Cardiac muscle cell (in vitro differentiated cells and primary cell): ENCODE data around the gene CD226. TPM values are rescaled to one million over a fixed set of nuclear protein-coding genes. Genes with fewer than 3 reads are reported as not detected.
"Not testable (repeated sequence)": the region's sequence is repeated elsewhere in the genome, so short reads cannot be mapped to it uniquely, and the experiment has no call there.

Source experiments
- DNase-seq, 2 donors: peaks; one replicate each; pipeline versions ENCODE4 v3.0.0 to v3.0.0-alpha.2; 2010 to 2017; ENCODE audit warnings: low read depth in 1 of 2, low spot score in 1 of 2
- H3K27ac ChIP-seq: fragments of 200-600 bp; sonication (generic); 2 replicates; pipeline ENCODE4 v1.5.1; 2016
- H3K27me3 ChIP-seq: fragments of 200-600 bp; sonication (generic); 2 replicates; pipeline ENCODE4 v1.6.0; 2016; ENCODE audit warnings: control low read depth
- H3K36me3 ChIP-seq: fragments of 200-600 bp; sonication (generic); 2 replicates; pipeline ENCODE4 v1.5.1; 2016; ENCODE audit warnings: control low read depth
- H3K4me1 ChIP-seq: fragments of 200-600 bp; sonication (generic); 2 replicates; pipeline ENCODE4 v1.8.1; 2017; ENCODE audit warnings: low read depth, mild to moderate bottlenecking, mixed run types
- H3K4me3 ChIP-seq: fragments of 200-600 bp; sonication (generic); 2 replicates; pipeline ENCODE4 v1.5.1; 2016; ENCODE audit warnings: mild to moderate bottlenecking
- H3K9me3 ChIP-seq: fragments of 200-600 bp; sonication (generic); 2 replicates; pipeline ENCODE4 v1.5.1; 2017; ENCODE audit warnings: low read depth, mild to moderate bottlenecking, control low read depth
- CTCF ChIP-seq: IDR thresholded peaks from 2 replicates; pipeline ENCODE4 v1.5.1; 2012; ENCODE audit warnings: low read depth, mild to moderate bottlenecking, low read length
- polyA plus RNA-seq: library from polyadenylated mRNA; unstranded; fragments of >200 nt; fragmentation: Nextera tagmentation; extraction: Ambion mirVana; gene quantifications from 2 replicates; pipeline ENCODE4 v1.2.1, GENCODE V29; 2016
- total RNA-seq: library from RNA; depleted of rRNA; stranded (reverse); fragments of >200 nt; gene quantifications from 2 replicates; pipeline ENCODE4 v1.2.3, GENCODE V29; 2016

The CD226 gene
- total and polyA plus RNA-seq, 2 experiments from 2014 or later = 0.71 TPM; not detected in 1

GRCh38 chr18:69980509-69980908 lies 32.8 kb upstream of the CD226 start:
- TF ChIP-seq CTCF = no peak
- H3K9me3 ChIP-seq = no peaks in the 10 kb centered on the region
- H3K27ac ChIP-seq = no peak overlapping the region
- H3K36me3 ChIP-seq = no peaks in the 10 kb centered on the region
- DNase-seq = no peak
- no peak overlapping the region for H3K4me3 ChIP-seq
- H3K27me3 ChIP-seq = no peaks in the 10 kb centered on the region
- peaks cover 3% of the 10 kb centered on the region for H3K4me1 ChIP-seq

GRCh38 chr18:69978732-69979715 lies 31.4 kb upstream of the CD226 start:
- no peak for TF ChIP-seq CTCF
- no peaks in the 10 kb centered on the region for H3K9me3 ChIP-seq
- no peaks in the 10 kb centered on the region for H3K36me3 ChIP-seq
- no peak overlapping the region for H3K27ac ChIP-seq
- H3K4me3 ChIP-seq = no peak overlapping the region
- no peak for DNase-seq
- peaks cover 3% of the 10 kb centered on the region for H3K4me1 ChIP-seq
- no peaks in the 10 kb centered on the region for H3K27me3 ChIP-seq

- H3K4me1 ChIP-seq, H3K36me3 ChIP-seq, H3K27me3 ChIP-seq, DNase-seq, H3K4me3 ChIP-seq, H3K27ac ChIP-seq, H3K9me3 ChIP-seq: not testable (repeated sequence)
These were observed 27.6 kb upstream of the CD226 start for GRCh38 chr18:69975294-69975693.

GRCh38 chr18:69974365-69974764 lies 26.7 kb upstream of the CD226 start:
- no peaks in the 10 kb centered on the region for H3K27me3 ChIP-seq
- DNase-seq = peak in 1 of 2 donors; percentile 16
- H3K4me3 ChIP-seq = no peak overlapping the region
- H3K9me3 ChIP-seq = no peaks in the 10 kb centered on the region
- no peak overlapping the region for H3K27ac ChIP-seq
- no peak for TF ChIP-seq CTCF
- no peaks in the 10 kb centered on the region for H3K36me3 ChIP-seq
- H3K4me1 ChIP-seq = no peaks in the 10 kb centered on the region

GRCh38 chr18:69969491-69969890 lies 21.8 kb upstream of the CD226 start:
- Histone ChIP-seq H3K27me3 (no peaks in the 10 kb centered on the region), H3K4me1 (no peaks in the 10 kb centered on the region), H3K4me3 (no peak overlapping the region), H3K9me3 (no peaks in the 10 kb centered on the region), H3K36me3 (no peaks in the 10 kb centered on the region), H3K27ac (no peak overlapping the region)
- peak in 1 of 2 donors; percentile 54 for DNase-seq
- TF ChIP-seq CTCF = no peak

GRCh38 chr18:69968039-69968438 lies 20.4 kb upstream of the CD226 start:
- Histone ChIP-seq H3K4me1 (no peaks in the 10 kb centered on the region), H3K9me3 (no peaks in the 10 kb centered on the region), H3K4me3 (no peak overlapping the region), H3K27me3 (no peaks in the 10 kb centered on the region), H3K36me3 (no peaks in the 10 kb centered on the region), H3K27ac (no peak overlapping the region)
- TF ChIP-seq CTCF = no peak
- no peak for DNase-seq
